Astrocyte (in vitro differentiated cells and primary cell): ENCODE results near the gene KASH5. TPM values are rescaled to one million over a fixed set of nuclear protein-coding genes. Genes with fewer than 3 reads are reported as not detected.
"Not testable (repeated sequence)": the region's sequence is repeated elsewhere in the genome, so short reads cannot be mapped to it uniquely, and the experiment has no call there.

ENCODE experiments used
- DNase-seq: peaks from one replicate; pipeline ENCODE4 v3.0.0-alpha.2; 2010; ENCODE audit warnings: low read depth
- FAIRE-seq: peaks from 2 replicates; lab custom pipeline; 2011; peaks lifted over from hg19 to GRCh38; lab: Jason Lieb, UNC
- H2AFZ ChIP-seq: 2 replicates; pipeline ENCODE4 v1.6.0; 2012; ENCODE audit warnings: low read depth, low read length, inconsistent platforms
- H3K27ac ChIP-seq: 2 replicates; pipeline ENCODE4 v1.5.1; 2011; ENCODE audit warnings: low read depth, low read length, inconsistent platforms
- H3K27me3 ChIP-seq: 2 replicates; pipeline ENCODE4 v1.6.0; 2011; ENCODE audit warnings: low read length, inconsistent platforms; ENCODE audit not compliant: insufficient read depth
- H3K36me3 ChIP-seq: 2 replicates; pipeline ENCODE4 v1.5.1; 2011; ENCODE audit warnings: low read length, inconsistent platforms; ENCODE audit not compliant: insufficient read depth
- H3K4me1 ChIP-seq: 2 replicates; pipeline ENCODE4 v1.5.1; 2011; ENCODE audit warnings: low read length, inconsistent platforms; ENCODE audit not compliant: insufficient read depth
- H3K4me2 ChIP-seq: 2 replicates; pipeline ENCODE4 v1.6.0; 2012; ENCODE audit warnings: low read length, inconsistent platforms
- H3K4me3 ChIP-seq: 2 replicates; pipeline ENCODE4 v1.5.1; 2011; ENCODE audit warnings: low read depth, mild to moderate bottlenecking, low read length, inconsistent platforms; ENCODE audit not compliant: insufficient read depth
- H3K79me2 ChIP-seq: 2 replicates; pipeline ENCODE4 v1.6.0; 2012; ENCODE audit warnings: mild to moderate bottlenecking, low read length, inconsistent platforms; ENCODE audit not compliant: insufficient read depth
- H3K9ac ChIP-seq: 2 replicates; pipeline ENCODE4 v1.6.0; 2012; ENCODE audit warnings: mild to moderate bottlenecking, low read length, inconsistent platforms
- H3K9me3 ChIP-seq: 2 replicates; pipeline ENCODE4 v1.5.1; 2012; ENCODE audit warnings: low read depth, mild to moderate bottlenecking, low read length, inconsistent platforms; ENCODE audit not compliant: insufficient read depth
- H4K20me1 ChIP-seq: 2 replicates; pipeline ENCODE4 v1.6.0; 2012; ENCODE audit warnings: low read length, inconsistent platforms; ENCODE audit not compliant: insufficient read depth
- H3K27ac Mint-ChIP-seq: one replicate; pipeline ENCODE4 v1.8.0; 2021; ENCODE audit warnings: mild to moderate bottlenecking, mixed read lengths; ENCODE audit not compliant: unreplicated experiment
- H3K27me3 Mint-ChIP-seq: one replicate; pipeline ENCODE4 v1.8.0; 2021; ENCODE audit warnings: low read depth, mixed read lengths; ENCODE audit not compliant: unreplicated experiment
- H3K36me3 Mint-ChIP-seq: one replicate; pipeline ENCODE4 v1.8.0; 2021; ENCODE audit warnings: low read depth, mixed read lengths; ENCODE audit not compliant: unreplicated experiment
- H3K4me1 Mint-ChIP-seq: one replicate; pipeline ENCODE4 v1.8.0; 2021; ENCODE audit warnings: low read depth, mixed read lengths; ENCODE audit not compliant: unreplicated experiment
- H3K4me3 Mint-ChIP-seq: one replicate; pipeline ENCODE4 v1.8.0; 2021; ENCODE audit warnings: mild to moderate bottlenecking, moderate library complexity, mixed read lengths; ENCODE audit not compliant: unreplicated experiment
- H3K9me3 Mint-ChIP-seq: one replicate; pipeline ENCODE4 v1.8.0; 2021; ENCODE audit warnings: mild to moderate bottlenecking, mixed read lengths; ENCODE audit not compliant: unreplicated experiment
- CTCF ChIP-seq: IDR thresholded peaks from 2 replicates; pipeline ENCODE4 v1.5.1; 2011; ENCODE audit warnings: low read depth, mild to moderate bottlenecking, inconsistent platforms, low read length, moderate library complexity; ENCODE audit not compliant: insufficient read depth
- EZH2 ChIP-seq: IDR thresholded peaks from 2 replicates; pipeline ENCODE4 v1.6.1; 2012; ENCODE audit warnings: mild to moderate bottlenecking, low read length, inconsistent platforms; ENCODE audit not compliant: insufficient read depth
- total RNA-seq: library from RNA; stranded (reverse); gene quantifications from 2 replicates; pipeline ENCODE4 v1.2.1, GENCODE V29; 2021

Gene KASH5
- total RNA-seq, 1 donor from 2014 or later = not detected

DNA sequence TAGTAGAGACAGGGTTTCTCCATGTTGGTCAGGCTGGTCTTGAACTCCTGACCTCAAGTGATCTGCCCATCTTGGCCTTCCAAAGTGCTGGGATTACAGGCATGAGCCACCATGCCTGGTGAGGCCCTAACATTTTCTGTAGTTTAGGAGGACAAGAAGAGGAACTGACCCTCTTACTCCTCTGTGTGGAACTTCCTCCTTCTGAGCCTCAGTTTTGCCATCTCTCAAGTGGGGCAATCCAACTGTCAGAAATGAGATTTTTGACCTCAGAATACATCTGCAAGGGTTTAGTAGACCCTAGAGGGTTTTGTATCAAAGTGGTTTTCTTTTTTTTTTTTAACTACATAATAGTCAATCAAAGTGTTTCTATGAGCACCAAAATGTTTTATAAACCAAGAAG, 21.9 kb upstream of the KASH5 start:
- DNase-seq = no peak
- H3K4me3 Mint-ChIP-seq = no peak overlapping the region
- Histone ChIP-seq H3K79me2 (peaks cover 14% of the 10 kb centered on the region), H4K20me1 (no peaks in the 10 kb centered on the region), H2AFZ (no peak overlapping the region), H3K4me1 (peaks cover 8% of the 10 kb centered on the region), H3K4me2 (no peak overlapping the region), H3K4me3 (no peak overlapping the region), H3K27me3 (peaks cover 5% of the 10 kb centered on the region), H3K9ac (no peak overlapping the region), H3K9me3 (peaks cover 9% of the 10 kb centered on the region), H3K27ac (no peak overlapping the region), H3K36me3 (no peaks in the 10 kb centered on the region)
- H3K27ac Mint-ChIP-seq = no peak overlapping the region
- H3K36me3 Mint-ChIP-seq = peaks cover 2% of the 10 kb centered on the region
- peaks cover 20% of the 10 kb centered on the region for H3K9me3 Mint-ChIP-seq
- peaks cover 2% of the 10 kb centered on the region for H3K27me3 Mint-ChIP-seq
- no peak for TF ChIP-seq CTCF
- TF ChIP-seq EZH2 = no peak
- no peaks in the 10 kb centered on the region for H3K4me1 Mint-ChIP-seq
- no peak for FAIRE-seq

DNA sequence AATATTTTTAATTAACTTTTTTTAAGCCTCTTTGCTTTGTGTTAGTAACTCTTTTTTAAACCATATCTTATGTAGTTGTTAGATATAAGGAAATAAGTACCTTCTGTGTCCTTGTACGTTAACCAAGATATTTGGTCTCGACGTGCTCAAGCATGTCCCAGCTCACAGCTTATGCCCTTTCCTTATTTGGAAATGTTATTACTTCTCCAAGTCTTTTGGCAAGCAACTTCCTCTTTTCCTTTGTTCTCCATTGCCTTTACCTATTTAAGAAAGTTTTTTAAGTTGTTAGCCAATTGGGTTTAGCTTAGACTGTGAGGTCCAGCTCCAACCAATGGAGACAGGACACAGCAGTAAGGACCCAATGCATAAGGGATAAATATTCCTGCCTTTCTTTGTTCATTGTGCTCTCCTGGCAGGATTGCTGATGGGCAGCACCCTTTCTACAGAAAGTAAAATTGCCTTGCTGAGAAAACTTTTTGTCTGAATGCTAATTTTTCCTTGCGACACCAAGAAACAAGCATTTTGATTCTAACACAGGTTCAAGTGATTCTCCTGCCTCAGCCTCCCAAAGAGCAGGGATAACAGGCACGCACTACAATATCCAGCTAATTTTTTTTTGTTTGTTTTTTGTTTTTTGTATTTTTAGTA, 19.2 kb upstream of the KASH5 start:
- Histone ChIP-seq H3K79me2 (no peaks in the 10 kb centered on the region), H3K4me3 (no peak overlapping the region), H2AFZ (no peak overlapping the region), H3K4me2 (no peak overlapping the region), H3K27ac (no peak overlapping the region), H3K4me1 (no peaks in the 10 kb centered on the region), H3K27me3 (peaks cover 5% of the 10 kb centered on the region), H3K9ac (no peak overlapping the region), H3K36me3 (no peaks in the 10 kb centered on the region), H4K20me1 (no peaks in the 10 kb centered on the region), H3K9me3 (peaks cover 9% of the 10 kb centered on the region)
- DNase-seq (no peak), FAIRE-seq (no peak)
- peaks cover 4% of the 10 kb centered on the region for H3K27me3 Mint-ChIP-seq
- H3K4me1 Mint-ChIP-seq = no peaks in the 10 kb centered on the region
- H3K9me3 Mint-ChIP-seq = peaks cover 20% of the 10 kb centered on the region
- H3K36me3 Mint-ChIP-seq = peaks cover 2% of the 10 kb centered on the region
- no peak overlapping the region for H3K27ac Mint-ChIP-seq
- TF ChIP-seq EZH2 (no peak), CTCF (no peak)
- no peak overlapping the region for H3K4me3 Mint-ChIP-seq

- Histone ChIP-seq H3K4me3 (no peak overlapping the region), H2AFZ (no peak overlapping the region), H4K20me1 (no peaks in the 10 kb centered on the region), H3K79me2 (no peaks in the 10 kb centered on the region), H3K36me3 (no peaks in the 10 kb centered on the region), H3K27ac (no peak overlapping the region), H3K9me3 (peaks cover 9% of the 10 kb centered on the region), H3K4me2 (no peak overlapping the region), H3K27me3 (peaks cover 5% of the 10 kb centered on the region), H3K4me1 (no peaks in the 10 kb centered on the region), H3K9ac (no peak overlapping the region)
- no peak for TF ChIP-seq CTCF
- no peak for TF ChIP-seq EZH2
- H3K36me3 Mint-ChIP-seq = peaks cover 2% of the 10 kb centered on the region
- H3K9me3 Mint-ChIP-seq = peaks cover 22% of the 10 kb centered on the region
- H3K4me3 Mint-ChIP-seq = no peak overlapping the region
- H3K27me3 Mint-ChIP-seq = peaks cover 10% of the 10 kb centered on the region
- DNase-seq (no peak), FAIRE-seq (no peak)
- no peaks in the 10 kb centered on the region for H3K4me1 Mint-ChIP-seq
- H3K27ac Mint-ChIP-seq = no peak overlapping the region
Observed at GRCh38 chr19:49371184-49371583, 16.9 kb upstream of the KASH5 start.

- not testable (repeated sequence) for H3K79me2 ChIP-seq, H3K27ac ChIP-seq, H3K4me2 ChIP-seq, H3K9ac ChIP-seq, H3K4me1 ChIP-seq, H3K4me3 ChIP-seq, H2AFZ ChIP-seq, H3K36me3 ChIP-seq, H3K36me3 Mint-ChIP-seq, DNase-seq, H3K27me3 ChIP-seq, FAIRE-seq, H4K20me1 ChIP-seq, H3K9me3 ChIP-seq, H3K27ac Mint-ChIP-seq, H3K4me3 Mint-ChIP-seq, H3K4me1 Mint-ChIP-seq
- peaks cover 22% of the 10 kb centered on the region for H3K9me3 Mint-ChIP-seq
- H3K27me3 Mint-ChIP-seq = peaks cover 15% of the 10 kb centered on the region
Observed at GRCh38 chr19:49373174-49373573, 14.9 kb upstream of the KASH5 start.
